K562 (cell line): ENCODE measurements around the gene PDPK1.

ENCODE experiments used
- HDGF ChIP-seq: fragments of 450-650 bp; IDR thresholded peaks from 2 replicates; pipeline ENCODE4 v1.6.1; 2016
- MTA1 ChIP-seq: fragments of 450-650 bp; IDR thresholded peaks from 2 replicates; pipeline ENCODE4 v1.6.1; 2017; ENCODE audit warnings: borderline replicate concordance
- RAD21 ChIP-seq, 2 experiments: fragments of 250-450 bp in 1 of 2; fragments of 450-650 bp in 1 of 2; sonication (Bioruptor Pico) in 1 of 2; formaldehyde crosslinking in 1 of 2; IDR thresholded peaks in 1 of 2; conservative IDR thresholded peaks in 1 of 2; 2 replicates each; pipeline versions ENCODE4 v1.4.0 to v1.8.0; 2020 to 2022; ENCODE audit warnings: mild to moderate bottlenecking in 2 of 2, moderate library complexity in 1 of 2
- TBL1XR1 ChIP-seq, 2 experiments: IDR thresholded peaks; 2 replicates each; pipeline ENCODE4 v1.6.1; 2012; ENCODE audit warnings: improper control_type of control experiment in 2 of 2, low read length in 2 of 2, mild to moderate bottlenecking in 1 of 2
- YY1 ChIP-seq, 3 experiments: IDR thresholded peaks; 2 replicates each; pipeline ENCODE4 v1.6.1; 2011; ENCODE audit warnings: low read length in 2 of 3, mild to moderate bottlenecking in 2 of 3, moderate library complexity in 2 of 3, borderline replicate concordance in 1 of 3, control low read depth in 1 of 3, low read depth in 1 of 3; ENCODE audit not compliant: insufficient read depth in 3 of 3, insufficient replicate concordance in 2 of 3, control insufficient read depth in 1 of 3, insufficient read length in 1 of 3; ENCODE audit errors: extremely low read depth in 1 of 3
- ZNF143 ChIP-seq: sonication (generic); formaldehyde crosslinking; IDR thresholded peaks from 2 replicates; pipeline ENCODE4 v1.9.0; 2022; ENCODE audit warnings: mild to moderate bottlenecking, missing genetic modification reagents
- ZNF184 ChIP-seq: sonication (generic); formaldehyde crosslinking; IDR thresholded peaks from 2 replicates; pipeline ENCODE4 v1.5.0; 2020; ENCODE audit warnings: missing genetic modification reagents
- ZNF707 ChIP-seq: fragments of 250-450 bp; sonication (Bioruptor Pico); conservative IDR thresholded peaks from 2 replicates; pipeline ENCODE4 v1.8.0; 2022; ENCODE audit warnings: inconsistent platforms, mild to moderate bottlenecking, moderate library complexity
- TF ChIP-seq, protein P1 (sequence below), 3 experiments: IDR thresholded peaks in 2 of 3; conservative IDR thresholded peaks in 1 of 3; 2 replicates each; pipeline ENCODE4 v1.5.1; 2011 to 2012; ENCODE audit warnings: low read length in 3 of 3, mild to moderate bottlenecking in 3 of 3, control low read depth in 2 of 3, improper control_type of control experiment in 1 of 3, inconsistent platforms in 1 of 3, low read depth in 1 of 3, mixed read lengths in 1 of 3, moderate library complexity in 1 of 3; ENCODE audit not compliant: insufficient read depth in 2 of 3

DNA sequence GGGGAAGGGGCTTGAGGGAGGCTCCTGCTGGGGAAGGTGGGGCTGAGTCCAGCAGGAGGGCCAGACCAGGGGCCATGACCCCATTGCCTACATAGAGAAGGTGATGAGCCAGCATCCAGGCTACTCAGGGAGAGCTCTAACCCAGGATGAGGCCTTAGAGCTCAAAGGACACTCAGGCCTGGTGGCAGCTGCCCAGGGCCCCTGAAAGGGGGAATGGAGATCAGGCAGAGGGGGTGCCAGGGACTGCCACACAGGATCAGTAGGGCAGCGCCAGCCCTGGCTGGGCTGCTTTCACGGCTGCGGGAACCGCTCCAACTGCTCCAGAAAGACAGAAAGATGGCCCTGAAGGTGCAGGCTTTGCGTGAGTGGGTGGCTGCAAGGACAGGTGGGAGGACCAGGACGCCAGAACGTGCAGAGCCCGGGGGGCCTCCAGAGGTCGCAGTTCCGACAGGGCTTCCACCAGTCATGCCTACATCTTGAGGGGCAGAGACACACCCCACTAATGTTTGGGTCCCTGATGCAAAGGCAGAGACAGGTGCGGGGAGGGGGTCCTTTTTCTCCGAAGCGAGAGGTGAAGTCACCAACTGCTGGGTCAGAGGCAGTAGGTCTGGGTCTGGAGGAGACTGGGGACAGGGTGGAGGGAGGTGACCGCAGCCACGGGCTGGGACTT is 25.0 kb upstream of the PDPK1 start:
- no peak for TF ChIP-seq MTA1
- TF ChIP-seq ZNF184 (CRISPR knock-in tag): no peak
- TF ChIP-seq, protein P1, sequence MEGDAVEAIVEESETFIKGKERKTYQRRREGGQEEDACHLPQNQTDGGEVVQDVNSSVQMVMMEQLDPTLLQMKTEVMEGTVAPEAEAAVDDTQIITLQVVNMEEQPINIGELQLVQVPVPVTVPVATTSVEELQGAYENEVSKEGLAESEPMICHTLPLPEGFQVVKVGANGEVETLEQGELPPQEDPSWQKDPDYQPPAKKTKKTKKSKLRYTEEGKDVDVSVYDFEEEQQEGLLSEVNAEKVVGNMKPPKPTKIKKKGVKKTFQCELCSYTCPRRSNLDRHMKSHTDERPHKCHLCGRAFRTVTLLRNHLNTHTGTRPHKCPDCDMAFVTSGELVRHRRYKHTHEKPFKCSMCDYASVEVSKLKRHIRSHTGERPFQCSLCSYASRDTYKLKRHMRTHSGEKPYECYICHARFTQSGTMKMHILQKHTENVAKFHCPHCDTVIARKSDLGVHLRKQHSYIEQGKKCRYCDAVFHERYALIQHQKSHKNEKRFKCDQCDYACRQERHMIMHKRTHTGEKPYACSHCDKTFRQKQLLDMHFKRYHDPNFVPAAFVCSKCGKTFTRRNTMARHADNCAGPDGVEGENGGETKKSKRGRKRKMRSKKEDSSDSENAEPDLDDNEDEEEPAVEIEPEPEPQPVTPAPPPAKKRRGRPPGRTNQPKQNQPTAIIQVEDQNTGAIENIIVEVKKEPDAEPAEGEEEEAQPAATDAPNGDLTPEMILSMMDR (IDR thresholded peaks at IDR 0.05 in 2 of 3, conservative IDR thresholded peaks at IDR 0.05 in 1 of 3; ENCODE audit: insufficient read depth in 2 of 3, low read depth in 1 of 3, low read length in 3 of 3): peak in 2 of 3 experiments; percentile 25 to 49; a peak in 5 of 6 replicates
- no peak for TF ChIP-seq YY1 (IDR thresholded peaks at IDR 0.05; ENCODE audit: borderline replicate concordance in 1 of 3, control insufficient read depth in 1 of 3, extremely low read depth in 1 of 3, insufficient read depth in 3 of 3, insufficient read length in 1 of 3, insufficient replicate concordance in 2 of 3, low read depth in 1 of 3, low read length in 2 of 3)
- no peak for TF ChIP-seq HDGF
- TF ChIP-seq RAD21 (CRISPR knock-in tag; conservative IDR thresholded peaks at IDR 0.05 in 1 of 2, IDR thresholded peaks at IDR 0.05 in 1 of 2): no peak
- no peak for TF ChIP-seq TBL1XR1 (IDR thresholded peaks at IDR 0.05; ENCODE audit: low read length in 2 of 2)
- TF ChIP-seq ZNF143: no peak
- no peak for TF ChIP-seq ZNF707
